Vagina (tissue), 2 donors: ENCODE results near the gene TENT5C.

ENCODE experiments used
- CTCF ChIP-seq, 3 experiments: fragments of 450-650 bp in 2 of 3; fragments of 200-600 bp in 1 of 3; sonication (generic) in 1 of 3; IDR thresholded peaks; one replicate each; pipeline ENCODE4 v1.5.1; 2017 to 2019; ENCODE audit warnings: antibody characterized with exemption in 3 of 3, mild to moderate bottlenecking in 2 of 3, moderate library complexity in 2 of 3
- POLR2A ChIP-seq, 2 donors: fragments of 450-650 bp; IDR thresholded peaks; one replicate each; pipeline ENCODE4 v1.6.1; 2017; ENCODE audit warnings: antibody characterized with exemption in 2 of 2, mild to moderate bottlenecking in 2 of 2, moderate library complexity in 2 of 2
- POLR2AphosphoS5 ChIP-seq, 2 donors: sonication (generic); formaldehyde crosslinking; IDR thresholded peaks; one replicate each; pipeline ENCODE4 v1.9.0; 2017; ENCODE audit warnings: antibody characterized with exemption in 2 of 2, mild to moderate bottlenecking in 2 of 2, low read depth in 1 of 2; ENCODE audit not compliant: insufficient read depth in 1 of 2

GRCh38 chr1:117633423-117633822 lies 27.6 kb downstream of the TENT5C start:
- TF ChIP-seq POLR2AphosphoS5 (IDR thresholded peaks at IDR 0.05; ENCODE audit: insufficient read depth in 1 of 2, low read depth in 1 of 2) (no peak), CTCF (IDR thresholded peaks at IDR 0.05) (no peak), POLR2A (IDR thresholded peaks at IDR 0.05) (no peak)
